Stimulated activated CD4-positive, alpha-beta T cell treated with anti-CD3 and anti-CD28 coated beads, Interleukin-12 subunit alpha, Interleukin-12 subunit beta, amount 100 ng/mL, for 24 hours (primary cell): ENCODE results near the gene PEX12.
"Not testable (repeated sequence)": the region's sequence is repeated elsewhere in the genome, so short reads cannot be mapped to it uniquely, and the experiment has no call there.

Experiments used
- DNase-seq, 2 experiments: peaks; one replicate each; pipeline ENCODE4 v3.0.0-alpha.2; 2020; ENCODE audit warnings: low read depth in 2 of 2

Gene PEX12

GRCh38 chr17:35536664-35537171 lies 41.7 kb downstream of the PEX12 start:
- no peak for DNase-seq

GRCh38 chr17:35535406-35535805 lies 43.0 kb downstream of the PEX12 start:
- DNase-seq, result not testable (repeated sequence)

- no peak for DNase-seq
These were observed 43.7 kb downstream of the PEX12 start for GRCh38 chr17:35534576-35535093.

- no peak for DNase-seq
These were observed 47.2 kb downstream of the PEX12 start for GRCh38 chr17:35531160-35531559.

- DNase-seq, result no peak
These were observed 48.5 kb downstream of the PEX12 start for GRCh38 chr17:35529866-35530265.

- not testable (repeated sequence) for DNase-seq
These were observed 49.0 kb downstream of the PEX12 start for GRCh38 chr17:35529326-35529725.
